ENCODE measurements around the gene CACNA2D4. TPM values are rescaled to one million over a fixed set of nuclear protein-coding genes. Genes with fewer than 3 reads are reported as not detected.

The CACNA2D4 gene
- total and polyA plus RNA-seq, 2 experiments from 2014 or later = 0.23 TPM; not detected in 1

DNA sequence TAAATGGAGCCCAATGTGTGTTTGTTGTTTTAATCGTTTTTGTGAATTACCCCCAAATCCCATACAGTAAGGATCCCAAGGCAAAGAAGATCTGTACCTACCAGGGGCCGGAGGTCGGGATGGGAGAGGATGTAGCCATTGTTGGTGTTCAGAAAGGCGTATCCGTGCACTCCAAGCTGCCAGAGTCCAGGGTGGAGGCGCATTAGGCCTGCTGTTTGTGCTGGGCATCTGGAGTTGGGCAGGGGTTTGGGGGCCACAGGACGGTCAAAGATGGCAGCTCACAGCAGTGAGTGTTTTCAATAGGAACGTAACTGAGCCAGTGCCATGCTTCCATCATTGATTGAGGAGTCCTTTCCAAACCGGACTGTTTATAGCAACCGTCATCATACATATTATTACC, 40.2 kb downstream of the CACNA2D4 start:
- in situ Hi-C loops (cut with MboI) = no loop called here
- H2AFZ ChIP-seq = no peak overlapping the region
- H3K79me2 ChIP-seq (ENCODE audit: insufficient read depth) = no peaks in the 10 kb centered on the region
- no peak overlapping the region for H3K4me3 ChIP-seq
- TF ChIP-seq EZH2 (IDR thresholded peaks at IDR 0.05; ENCODE audit: insufficient read depth, poor library complexity, severe bottlenecking) = no peak
- TF ChIP-seq EZH2phosphoT487 (IDR thresholded peaks at IDR 0.05; ENCODE audit: insufficient read depth, low read depth) = no peak
- no peaks in the 10 kb centered on the region for H3F3A ChIP-seq (ENCODE audit: insufficient read depth)
- no peaks in the 10 kb centered on the region for H3K9me2 ChIP-seq (ENCODE audit: insufficient read depth)
- H3K36me3 ChIP-seq (ENCODE audit: low read depth) = no peaks in the 10 kb centered on the region
- H3K9me3 ChIP-seq (ENCODE audit: low read depth) = no peaks in the 10 kb centered on the region
- WGBS, 2 experiments (ENCODE audit: low coverage in 1 of 2, low lambda C conversion rate in 2 of 2, missing lambda C conversion rate in 2 of 2) = 56 to 72% methylated on average over 10 of the region's 10 CpGs
- H3K4me2 ChIP-seq (ENCODE audit: unreplicated experiment) = no peak overlapping the region
- DNase-seq = no peak
- H3K27me3 ChIP-seq (replicated peaks; ENCODE audit: insufficient read depth) = peaks cover 43% of the 10 kb centered on the region
- no peaks in the 10 kb centered on the region for H4K20me1 ChIP-seq (ENCODE audit: insufficient read depth)
- no peak overlapping the region for H3K9ac ChIP-seq
- H3K27ac ChIP-seq = no peak overlapping the region
- H3K4me1 ChIP-seq (ENCODE audit: insufficient read depth) = no peaks in the 10 kb centered on the region

DNA sequence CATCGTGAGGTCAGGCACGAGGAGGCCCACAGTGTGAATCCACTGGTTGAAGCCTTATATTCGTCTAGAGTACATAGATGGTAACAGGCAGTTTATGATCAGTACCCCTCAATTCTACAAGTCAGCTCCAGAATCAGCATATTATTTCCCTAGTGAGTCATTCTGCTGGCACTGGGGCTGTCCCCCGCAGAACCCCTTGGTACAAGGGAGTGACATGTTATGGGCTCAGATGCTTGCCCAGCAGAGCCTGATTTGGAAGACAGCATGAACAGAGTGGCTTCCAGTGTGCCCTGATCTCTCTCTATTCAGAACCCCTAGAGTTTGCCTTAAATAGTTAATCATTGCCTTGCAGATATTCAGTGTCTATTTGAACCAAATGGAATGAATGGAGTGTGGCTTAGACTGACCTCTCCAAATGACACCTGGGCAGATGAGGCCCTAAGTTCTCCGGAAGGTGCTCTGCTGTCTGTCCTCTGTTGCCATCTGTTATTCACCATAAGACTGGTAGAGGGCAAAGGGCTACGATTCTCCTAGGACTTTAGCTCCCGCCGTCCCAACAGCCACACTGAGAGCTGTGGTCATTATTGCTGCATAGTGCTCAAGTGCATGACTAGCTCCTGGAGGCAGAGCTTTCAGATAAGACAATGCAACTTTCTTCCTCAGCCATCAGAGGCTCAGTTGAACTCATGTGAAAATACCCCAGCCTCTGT, 41.1 kb downstream of the CACNA2D4 start:
- H3K4me1 ChIP-seq (ENCODE audit: insufficient read depth) = no peaks in the 10 kb centered on the region
- TF ChIP-seq EZH2phosphoT487 (IDR thresholded peaks at IDR 0.05; ENCODE audit: insufficient read depth, low read depth) (no peak), EZH2 (IDR thresholded peaks at IDR 0.05; ENCODE audit: insufficient read depth, poor library complexity, severe bottlenecking) (no peak)
- no peaks in the 10 kb centered on the region for H3K79me2 ChIP-seq (ENCODE audit: insufficient read depth)
- no peak overlapping the region for H3K4me2 ChIP-seq (ENCODE audit: unreplicated experiment)
- H3K9ac ChIP-seq = no peak overlapping the region
- in situ Hi-C loops (cut with MboI) = no loop called here
- H3K9me2 ChIP-seq (ENCODE audit: insufficient read depth) = no peaks in the 10 kb centered on the region
- no peaks in the 10 kb centered on the region for H4K20me1 ChIP-seq (ENCODE audit: insufficient read depth)
- H3K27me3 ChIP-seq (replicated peaks; ENCODE audit: insufficient read depth) = peaks cover 52% of the 10 kb centered on the region
- no peaks in the 10 kb centered on the region for H3K9me3 ChIP-seq (ENCODE audit: low read depth)
- no peak for DNase-seq
- 56 to 66% methylated on average over 8 of the region's 8 CpGs for WGBS, 2 experiments (ENCODE audit: low coverage in 1 of 2, low lambda C conversion rate in 2 of 2, missing lambda C conversion rate in 2 of 2)
- no peaks in the 10 kb centered on the region for H3K36me3 ChIP-seq (ENCODE audit: low read depth)
- no peaks in the 10 kb centered on the region for H3F3A ChIP-seq (ENCODE audit: insufficient read depth)
- no peak overlapping the region for H2AFZ ChIP-seq
- no peak overlapping the region for H3K4me3 ChIP-seq
- no peak overlapping the region for H3K27ac ChIP-seq

DNA sequence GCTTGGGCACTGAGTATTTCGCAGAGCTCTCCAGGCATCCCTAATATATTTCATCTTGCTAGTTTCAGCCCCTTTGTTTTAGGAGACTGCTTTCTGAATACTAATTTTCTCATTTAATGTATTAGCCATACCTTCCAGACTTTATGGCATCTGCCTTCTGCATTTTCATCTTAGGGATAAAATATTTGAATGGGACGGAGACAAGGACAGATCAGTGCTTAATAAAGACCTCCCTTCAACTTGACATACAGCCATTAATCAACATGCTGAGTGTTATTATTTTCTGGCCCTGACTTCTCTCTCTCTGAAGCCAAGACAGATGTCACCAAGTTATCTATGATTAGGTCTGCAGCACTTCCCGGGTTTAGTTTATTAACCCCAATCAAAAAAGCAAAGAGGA, 42.4 kb downstream of the CACNA2D4 start:
- Histone ChIP-seq H2AFZ (no peak overlapping the region), H3K36me3 (ENCODE audit: low read depth) (no peaks in the 10 kb centered on the region), H3K27me3 (replicated peaks; ENCODE audit: insufficient read depth) (peaks cover 54% of the 10 kb centered on the region), H3K9me3 (ENCODE audit: low read depth) (no peaks in the 10 kb centered on the region), H3K27ac (no peak overlapping the region), H3K4me2 (ENCODE audit: unreplicated experiment) (no peak overlapping the region), H4K20me1 (ENCODE audit: insufficient read depth) (no peaks in the 10 kb centered on the region), H3K9me2 (ENCODE audit: insufficient read depth) (no peaks in the 10 kb centered on the region), H3K79me2 (ENCODE audit: insufficient read depth) (no peaks in the 10 kb centered on the region), H3F3A (ENCODE audit: insufficient read depth) (no peaks in the 10 kb centered on the region), H3K9ac (no peak overlapping the region), H3K4me3 (no peak overlapping the region), H3K4me1 (ENCODE audit: insufficient read depth) (no peaks in the 10 kb centered on the region)
- no peak for DNase-seq
- in situ Hi-C loops (cut with MboI) = no loop called here
- 72 to 82% methylated on average over 3 of the region's 3 CpGs for WGBS, 2 experiments (ENCODE audit: low coverage in 1 of 2, low lambda C conversion rate in 2 of 2, missing lambda C conversion rate in 2 of 2)
- TF ChIP-seq EZH2 (IDR thresholded peaks at IDR 0.05; ENCODE audit: insufficient read depth, poor library complexity, severe bottlenecking) (no peak), EZH2phosphoT487 (IDR thresholded peaks at IDR 0.05; ENCODE audit: insufficient read depth, low read depth) (no peak)

DNA sequence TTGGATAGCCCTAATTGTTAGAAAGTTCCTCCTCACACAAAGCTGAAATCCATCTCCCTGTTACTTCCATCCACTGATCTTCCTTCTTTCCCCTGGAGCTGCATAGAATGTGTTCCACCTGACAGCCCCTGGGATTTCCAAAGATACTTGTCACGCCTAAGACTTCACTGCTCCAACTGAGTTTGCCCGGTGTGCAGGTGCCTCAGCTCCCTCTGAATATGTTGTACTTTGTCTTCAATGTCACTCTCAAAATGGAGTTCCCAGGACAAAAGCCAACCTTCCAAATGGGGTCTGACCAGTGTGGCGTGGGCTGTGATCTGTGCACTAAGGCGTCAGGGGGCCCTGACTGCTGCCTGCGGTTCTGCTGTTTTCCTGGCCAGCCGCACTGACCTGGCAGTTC, 42.8 kb downstream of the CACNA2D4 start:
- no peaks in the 10 kb centered on the region for H3K9me2 ChIP-seq (ENCODE audit: insufficient read depth)
- no peak overlapping the region for H2AFZ ChIP-seq
- no peaks in the 10 kb centered on the region for H3K9me3 ChIP-seq (ENCODE audit: low read depth)
- H4K20me1 ChIP-seq (ENCODE audit: insufficient read depth) = no peaks in the 10 kb centered on the region
- H3K27ac ChIP-seq = no peak overlapping the region
- in situ Hi-C loops (cut with MboI) = no loop called here
- no peaks in the 10 kb centered on the region for H3K79me2 ChIP-seq (ENCODE audit: insufficient read depth)
- no peak overlapping the region for H3K4me2 ChIP-seq (ENCODE audit: unreplicated experiment)
- H3K27me3 ChIP-seq (replicated peaks; ENCODE audit: insufficient read depth) = peaks cover 50% of the 10 kb centered on the region
- no peak for DNase-seq
- WGBS, 2 experiments (ENCODE audit: low coverage in 1 of 2, low lambda C conversion rate in 2 of 2, missing lambda C conversion rate in 2 of 2) = 52 to 63% methylated on average over 6 of the region's 6 CpGs
- H3K9ac ChIP-seq = no peak overlapping the region
- TF ChIP-seq EZH2phosphoT487 (IDR thresholded peaks at IDR 0.05; ENCODE audit: insufficient read depth, low read depth) (no peak), EZH2 (IDR thresholded peaks at IDR 0.05; ENCODE audit: insufficient read depth, poor library complexity, severe bottlenecking) (no peak)
- no peaks in the 10 kb centered on the region for H3F3A ChIP-seq (ENCODE audit: insufficient read depth)
- no peaks in the 10 kb centered on the region for H3K4me1 ChIP-seq (ENCODE audit: insufficient read depth)
- no peaks in the 10 kb centered on the region for H3K36me3 ChIP-seq (ENCODE audit: low read depth)
- H3K4me3 ChIP-seq = no peak overlapping the region
